ENCODE data around the gene GOLGA1. TPM values are rescaled to one million over a fixed set of nuclear protein-coding genes. Genes with fewer than 3 reads are reported as not detected.

GOLGA1 gene
- total and polyA plus RNA-seq, 2 of the 13 experiments (the other 11 are each of a cell fraction or from before 2014, with no cell fraction given) = 12.7 to 15.9 TPM

- ChIA-PET CTCF (ENCODE audit: low intra/inter-chr PET ratio, low total read pairs) (no interaction called here), POLR2A (no interaction called here)
- FAIRE-seq = no peak
- H2AFZ ChIP-seq (ENCODE audit: low read length) = no peak overlapping the region
- TF ChIP-seq SALL1 (CRISPR knock-in tag; IDR thresholded peaks at IDR 0.05) (no peak), ZNF709 (CRISPR knock-in tag; IDR thresholded peaks at IDR 0.05) (no peak), ZNF562 (CRISPR knock-in tag; IDR thresholded peaks at IDR 0.05; ENCODE audit: borderline replicate concordance) (no peak), ZNF225 (CRISPR knock-in tag; IDR thresholded peaks at IDR 0.05) (no peak), KMT2B (CRISPR knock-in tag; IDR thresholded peaks at IDR 0.05) (no peak), ZNF343 (CRISPR knock-in tag; IDR thresholded peaks at IDR 0.05) (no peak), THAP7 (CRISPR knock-in tag; IDR thresholded peaks at IDR 0.05) (no peak), DRAP1 (CRISPR knock-in tag; IDR thresholded peaks at IDR 0.05) (no peak), FOXA3 (CRISPR knock-in tag; IDR thresholded peaks at IDR 0.05) (no peak), RAD21 (CRISPR knock-in tag; IDR thresholded peaks at IDR 0.05) (no peak), ZNF296 (CRISPR knock-in tag; conservative IDR thresholded peaks at IDR 0.05) (no peak), ZNF460 (CRISPR knock-in tag; IDR thresholded peaks at IDR 0.05; ENCODE audit: borderline replicate concordance) (no peak), U2AF1 (optimal IDR thresholded peaks at IDR 0.05; ENCODE audit: low read depth, low read length) (no peak), ZNF496 (CRISPR knock-in tag; IDR thresholded peaks at IDR 0.05; ENCODE audit: insufficient replicate concordance) (no peak), ZSCAN31 (CRISPR knock-in tag; IDR thresholded peaks at IDR 0.05; ENCODE audit: low read depth) (no peak), ZNF703 (CRISPR knock-in tag; IDR thresholded peaks at IDR 0.05; ENCODE audit: borderline replicate concordance) (no peak)
- H3K4me3 ChIP-seq (replicated peaks in 1 of 3; ENCODE audit: insufficient read depth in 1 of 3, low read depth in 2 of 3, low read length in 3 of 3) = no peak overlapping the region
- H3K4me2 ChIP-seq (ENCODE audit: low read depth, low read length) = no peak overlapping the region
- H3K9ac ChIP-seq (ENCODE audit: insufficient read depth, low read depth, low read length) = no peak overlapping the region
- H4K20me1 ChIP-seq (ENCODE audit: insufficient read depth, low read length) = no peaks in the 10 kb centered on the region
- WGBS (ENCODE audit: low lambda C conversion rate) = 96% methylated on average over 4 of the region's 4 CpGs
- no peak overlapping the region for H3K27ac ChIP-seq (ENCODE audit: extremely low read length, insufficient read depth, low read length)
- no peaks in the 10 kb centered on the region for H3K4me1 ChIP-seq (ENCODE audit: insufficient read depth, low read length)
- intact Hi-C loops (cut with micrococcal nuclease; ENCODE audit: unreplicated experiment) = no loop called here
- no peaks in the 10 kb centered on the region for H3K27me3 ChIP-seq (ENCODE audit: control insufficient read depth in 1 of 2, insufficient read depth in 2 of 2, low read length in 2 of 2)
- in situ Hi-C loops (cut with HindIII; ENCODE audit: extremely low pct_ligation_motif_present, low pct_unique_long_range_greater_than_20kb) = no loop called here
- H3K36me3 ChIP-seq (replicated peaks in 1 of 2; ENCODE audit: control insufficient read depth in 1 of 2, insufficient read depth in 2 of 2, low read length in 2 of 2) = peaks cover 27 to 64% of the 10 kb centered on the region in 2 experiments; a peak in 4 of 5 replicates
- no peaks in the 10 kb centered on the region for H3K79me2 ChIP-seq (ENCODE audit: insufficient read depth, low read length)
- no peak for DNase-seq (ENCODE audit: low spot score)
- no peak for ATAC-seq
- no peaks in the 10 kb centered on the region for H3K9me3 ChIP-seq (ENCODE audit: low read length)
- no TSS peak for BruUV-seq (replicated peaks)
Measured at GRCh38 chr9:124885551-124885950, 55.3 kb downstream of the GOLGA1 start.

All from HepG2 (cell line).